ENCODE data around the gene CCR9. TPM values are rescaled to one million over a fixed set of nuclear protein-coding genes. Genes with fewer than 3 reads are reported as not detected.
A peak's percentile ranks its signal among the peaks of the same experiment; 100 is the strongest.

The CCR9 gene
- total and polyA plus RNA-seq, 5 experiments from 2014 or later, result 0.33 to 2.0 (median 1.2) TPM; not detected in 1

DNA sequence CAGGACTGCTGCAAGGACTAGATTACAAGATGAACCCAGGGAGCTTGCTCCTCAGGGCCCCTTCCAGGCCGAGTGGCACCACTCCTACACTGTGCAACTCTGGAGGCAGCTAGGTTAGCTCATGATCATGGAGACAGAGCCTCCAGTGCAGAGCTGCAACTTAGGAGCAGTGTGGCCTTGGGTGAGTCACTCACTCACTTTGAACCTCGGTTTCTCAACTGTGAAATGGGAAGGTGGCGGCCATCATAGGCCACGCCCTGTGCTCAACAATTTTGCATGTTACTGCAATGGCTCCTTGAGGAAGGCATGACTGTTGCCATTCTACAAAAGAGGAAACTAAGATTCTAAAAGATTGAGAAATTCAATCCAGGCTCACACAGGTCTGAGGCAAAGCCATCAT, 45.8 kb downstream of the CCR9 start:
- H3K27me3 Mint-ChIP-seq, result no peaks in the 10 kb centered on the region
- no peak overlapping the region for H3K27ac Mint-ChIP-seq
- no peak for DNase-seq
- no peaks in the 10 kb centered on the region for H3K9me3 Mint-ChIP-seq
- no peak overlapping the region for H3K4me3 Mint-ChIP-seq
- peaks cover 20 to 96% (median 57%) of the 10 kb centered on the region in 3 donors for H3K36me3 Mint-ChIP-seq
- no peak for ATAC-seq
- H3K4me1 Mint-ChIP-seq, result peaks cover 6 to 10% (median 8%) of the 10 kb centered on the region in 4 donors
- POLR2A ChIA-PET, result no interaction called here

DNA sequence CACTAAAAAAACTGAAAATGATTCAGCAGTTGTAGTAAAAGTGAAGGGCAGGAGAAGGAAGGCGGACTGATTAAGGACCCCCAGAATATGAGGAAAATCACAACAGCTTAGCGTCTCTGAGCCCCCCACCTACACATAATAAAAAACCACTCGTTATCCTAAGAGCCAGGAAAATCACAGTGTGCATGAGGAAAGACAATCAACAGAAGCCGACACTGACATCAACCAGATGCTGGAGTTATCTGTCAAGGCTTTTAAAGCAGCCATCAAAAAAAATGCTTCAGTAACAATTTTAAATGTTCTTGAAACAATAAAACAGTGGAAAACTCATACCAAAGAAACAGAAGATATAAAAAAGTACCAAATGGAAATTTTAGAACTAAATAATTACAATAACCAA, 47.2 kb downstream of the CCR9 start:
- DNase-seq (no peak), ATAC-seq (no peak)
- Mint-ChIP-seq H3K4me1 (peaks cover 4 to 11% (median 9%) of the 10 kb centered on the region in 4 donors), H3K4me3 (no peak overlapping the region), H3K27me3 (no peaks in the 10 kb centered on the region), H3K27ac (no peak overlapping the region), H3K36me3 (peaks cover 18 to 97% (median 48%) of the 10 kb centered on the region in 3 donors), H3K9me3 (no peaks in the 10 kb centered on the region)
- POLR2A ChIA-PET, result no interaction called here

DNA sequence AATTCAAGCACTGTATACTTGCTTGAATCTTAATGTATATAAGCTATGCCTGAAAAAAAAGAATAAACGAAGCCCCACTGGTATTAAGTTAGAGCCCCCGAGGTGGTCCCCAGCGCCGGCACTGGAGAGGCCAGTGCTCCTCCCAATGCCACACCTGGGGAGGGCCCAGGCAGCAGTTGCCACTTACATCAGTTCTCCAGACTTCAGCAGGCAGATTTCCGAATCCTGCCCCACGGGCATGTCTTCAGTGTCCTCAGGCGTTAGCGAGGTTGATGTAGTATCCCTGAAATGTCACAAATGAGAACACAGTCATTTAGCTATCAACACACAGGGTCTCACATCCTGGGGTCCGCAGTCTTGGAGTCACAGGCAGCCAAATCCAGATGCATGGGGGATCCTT, 49.9 kb downstream of the CCR9 start:
- no peak overlapping the region for H3K4me3 Mint-ChIP-seq
- no peaks in the 10 kb centered on the region for H3K27me3 Mint-ChIP-seq
- DNase-seq (no peak), ATAC-seq (no peak)
- peaks cover 23 to 81% (median 52%) of the 10 kb centered on the region in 3 donors for H3K36me3 Mint-ChIP-seq
- no peaks in the 10 kb centered on the region for H3K9me3 Mint-ChIP-seq
- POLR2A ChIA-PET, result interaction anchor here (0.5 kb wide), 1 partner anchor 344 kb away, joined by 3 read pairs; no protein-coding TSS in a partner anchor
- H3K4me1 Mint-ChIP-seq, result peaks cover 2 to 14% (median 13%) of the 10 kb centered on the region in 4 donors
- H3K27ac Mint-ChIP-seq, result no peak overlapping the region

DNA sequence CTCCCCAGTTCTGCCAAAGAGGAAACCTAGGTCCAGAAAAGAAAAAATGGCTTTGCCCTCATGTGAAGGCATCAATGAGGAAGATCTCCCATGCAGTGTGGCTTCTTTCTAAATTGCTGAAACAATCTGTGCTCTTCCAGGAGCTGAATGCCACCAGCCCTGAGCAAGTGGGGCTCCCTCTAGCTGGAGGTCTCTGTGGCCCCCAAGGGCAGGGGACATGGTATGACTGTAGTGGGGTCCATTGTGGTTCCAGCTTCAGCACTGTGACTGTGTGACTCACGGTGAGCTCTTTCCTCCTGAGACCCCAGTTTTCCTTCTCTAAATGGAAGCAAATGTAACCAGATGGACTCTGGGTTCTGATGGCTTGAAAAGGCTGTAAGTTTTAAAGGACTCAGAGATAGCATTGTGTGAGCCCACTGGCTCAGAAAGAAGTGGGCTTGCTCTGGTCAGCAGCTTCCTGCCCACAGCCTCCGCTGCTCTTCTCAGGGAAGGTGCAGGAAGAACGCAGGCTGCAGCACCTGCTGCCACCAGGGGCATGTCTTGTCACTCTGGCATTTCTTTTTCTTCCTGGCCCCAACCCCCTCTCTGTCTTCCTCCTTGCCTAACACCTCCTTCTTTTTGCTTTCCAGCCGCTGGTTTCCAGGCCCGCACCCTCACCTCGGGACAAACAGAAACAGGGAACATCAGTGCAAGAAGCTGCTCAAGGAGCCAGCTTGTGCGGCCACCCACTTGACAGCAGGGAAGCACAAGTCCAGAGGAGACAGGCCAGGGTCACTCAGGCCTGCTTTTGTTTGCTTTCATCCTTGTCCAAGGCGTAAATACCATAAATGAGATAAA, 51.1 kb downstream of the CCR9 start:
- Mint-ChIP-seq H3K36me3 (peaks cover 23 to 72% (median 45%) of the 10 kb centered on the region in 3 donors), H3K27me3 (no peaks in the 10 kb centered on the region), H3K27ac (peak overlapping the region in 1 of 10 donors; percentile 54), H3K4me1 (peaks cover 6 to 23% (median 20%) of the 10 kb centered on the region in 4 donors), H3K9me3 (no peaks in the 10 kb centered on the region), H3K4me3 (no peak overlapping the region)
- POLR2A ChIA-PET, result interaction anchor here (1.2 kb wide), 1 partner anchor 29 kb away, joined by 4 read pairs; no protein-coding TSS in a partner anchor
- DNase-seq (no peak), ATAC-seq (no peak)

DNA sequence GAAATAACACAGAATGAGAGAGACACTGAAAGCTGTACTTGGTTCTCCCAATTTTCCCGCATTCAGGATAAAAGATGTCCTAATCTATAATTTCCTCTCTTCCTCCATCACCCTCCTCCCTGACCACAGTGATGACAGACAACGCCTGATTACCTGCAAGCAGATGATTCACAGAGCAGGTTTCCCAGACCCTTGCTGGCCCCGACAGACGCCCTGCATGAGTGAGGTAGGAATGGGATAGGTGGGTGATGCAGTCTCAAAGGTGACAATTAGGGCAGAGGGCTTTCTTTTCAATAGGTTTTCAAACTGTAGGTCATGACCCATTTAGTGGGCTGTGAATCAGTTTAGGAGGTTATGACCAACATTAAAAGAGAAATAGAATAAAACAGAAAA, 51.7 kb downstream of the CCR9 start:
- Mint-ChIP-seq H3K9me3 (no peaks in the 10 kb centered on the region), H3K27ac (no peak overlapping the region), H3K36me3 (peaks cover 23 to 66% (median 43%) of the 10 kb centered on the region in 3 donors), H3K4me1 (peaks cover 12 to 29% (median 27%) of the 10 kb centered on the region in 4 donors), H3K27me3 (no peaks in the 10 kb centered on the region), H3K4me3 (no peak overlapping the region)
- POLR2A ChIA-PET, result interaction anchor here (1.2 to 3.0 kb wide), 4 partner anchors 29 to 139 kb away, joined by 4 to 21 read pairs (median 6); no protein-coding TSS in a partner anchor
- ATAC-seq (no peak), DNase-seq (no peak)

DNA sequence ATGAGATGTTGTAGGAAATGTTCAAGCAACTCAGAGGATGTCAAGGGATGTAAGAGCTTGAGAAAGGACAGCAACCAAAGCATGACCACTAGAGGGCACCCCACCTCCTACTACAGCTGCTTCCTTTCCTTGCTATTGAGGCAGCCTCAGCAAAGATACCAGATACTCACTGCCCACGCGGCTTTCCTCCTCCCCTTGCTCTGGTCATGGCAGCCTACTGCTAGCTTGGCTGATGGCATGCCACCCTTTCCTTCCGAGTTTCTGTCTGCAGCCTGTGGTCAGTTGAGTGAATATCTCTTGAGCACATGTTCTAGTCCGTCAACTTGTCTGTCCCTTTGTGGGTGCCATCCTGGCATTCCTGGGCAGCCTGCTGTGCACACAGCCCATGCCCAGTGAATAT, 52.5 kb downstream of the CCR9 start:
- peaks cover 17 to 37% (median 35%) of the 10 kb centered on the region in 4 donors for H3K4me1 Mint-ChIP-seq

DNA sequence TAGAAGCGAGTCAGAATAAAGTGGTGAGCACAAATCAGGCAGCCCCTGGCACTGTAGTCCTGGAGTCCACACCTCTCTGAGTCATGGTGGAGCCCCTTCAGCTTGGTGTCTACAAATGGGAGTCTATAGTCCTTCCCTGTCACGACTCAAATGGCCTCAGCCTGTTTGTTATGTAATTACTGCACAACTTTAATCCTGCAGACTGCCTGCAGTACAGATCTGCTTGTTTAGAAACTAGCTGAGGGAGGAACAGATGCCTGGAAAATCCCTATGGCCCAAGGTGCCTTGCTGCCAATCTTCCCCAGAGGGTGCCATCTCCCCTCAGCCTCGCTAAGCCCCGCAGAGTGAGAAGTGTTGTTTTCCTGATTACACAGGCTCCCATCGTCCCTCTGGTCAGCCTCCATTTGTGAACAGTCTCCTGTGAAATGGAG, 53.0 kb downstream of the CCR9 start:
- Mint-ChIP-seq H3K27ac (peak overlapping the region in 1 of 10 donors; percentile 55), H3K27me3 (no peaks in the 10 kb centered on the region), H3K4me1 (peaks cover 17 to 41% (median 36%) of the 10 kb centered on the region in 4 donors), H3K36me3 (peaks cover 14 to 53% (median 32%) of the 10 kb centered on the region in 3 donors), H3K9me3 (no peaks in the 10 kb centered on the region), H3K4me3 (no peak overlapping the region)
- DNase-seq (no peak), ATAC-seq (no peak)
- POLR2A ChIA-PET, result interaction anchor here (0.7 to 3.0 kb wide), 9 partner anchors 11 to 138 kb away, joined by 3 to 21 read pairs (median 4); no protein-coding TSS in a partner anchor

More for the DNA sequence above, 52.5 kb downstream of the CCR9 start:
- Mint-ChIP-seq H3K4me3 (no peak overlapping the region), H3K9me3 (no peaks in the 10 kb centered on the region), H3K27me3 (no peaks in the 10 kb centered on the region), H3K36me3 (peaks cover 18 to 58% (median 36%) of the 10 kb centered on the region in 3 donors), H3K27ac (peak overlapping the region in 3 of 10 donors; percentile 8 to 55 (median 37))
- DNase-seq (peak; percentile 63 to 90 (median 82)), ATAC-seq (peak; percentile 68 to 77)
- POLR2A ChIA-PET, result interaction anchor here (0.7 to 3.0 kb wide), 8 partner anchors 12 to 159 kb away, joined by 3 to 21 read pairs (median 4); no protein-coding TSS in a partner anchor

DNA sequence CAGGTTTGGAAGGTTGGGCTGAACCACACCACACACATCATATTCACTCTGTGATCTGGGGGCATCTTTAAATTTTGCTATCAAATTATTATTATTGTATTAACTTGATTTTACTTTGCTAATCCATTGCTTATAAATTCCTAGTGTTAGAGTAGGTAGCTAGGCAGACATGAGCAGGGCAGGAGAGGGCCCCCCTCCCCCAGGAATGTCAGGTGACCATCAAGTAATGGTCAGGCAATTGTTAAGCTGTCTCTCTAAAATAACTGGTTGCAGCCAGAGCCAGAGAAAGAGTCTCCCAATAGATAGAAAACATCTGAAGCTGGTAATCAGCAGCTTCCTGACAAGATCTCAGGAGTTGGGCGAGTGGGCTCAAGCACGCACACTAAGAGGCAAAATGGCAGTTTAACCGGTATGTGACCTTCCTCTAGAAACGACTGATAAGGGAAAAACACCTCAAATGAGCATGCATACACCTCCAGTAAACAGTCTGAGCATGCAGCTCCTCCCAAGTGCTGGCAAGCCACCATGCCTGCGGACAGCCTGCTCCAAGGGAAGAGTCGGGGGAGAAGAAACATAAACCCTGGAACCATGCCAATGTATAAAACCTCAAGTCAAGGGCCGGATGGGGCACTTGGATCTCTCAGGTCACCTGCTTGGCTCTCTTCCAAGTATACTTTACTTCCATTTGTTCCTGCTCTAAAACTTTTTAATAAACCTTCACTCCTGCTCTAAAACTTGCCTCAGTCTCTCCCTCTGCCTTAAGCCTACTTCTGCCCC, 53.8 kb downstream of the CCR9 start:
- no peaks in the 10 kb centered on the region for H3K9me3 Mint-ChIP-seq
- H3K4me1 Mint-ChIP-seq, result peaks cover 19 to 45% (median 43%) of the 10 kb centered on the region in 4 donors
- POLR2A ChIA-PET, result interaction anchor here (0.6 to 3.0 kb wide), 5 partner anchors 37 to 236 kb away, joined by 3 to 21 read pairs (median 3); no protein-coding TSS in a partner anchor
- peak overlapping the region in 3 of 10 donors; percentile 11 to 72 (median 26) for H3K27ac Mint-ChIP-seq
- H3K27me3 Mint-ChIP-seq, result no peaks in the 10 kb centered on the region
- no peak overlapping the region for H3K4me3 Mint-ChIP-seq
- H3K36me3 Mint-ChIP-seq, result peaks cover 10 to 48% (median 25%) of the 10 kb centered on the region in 3 donors
- ATAC-seq, result no peak
- peak in 1 of 10 donors; percentile 11 for DNase-seq

DNA sequence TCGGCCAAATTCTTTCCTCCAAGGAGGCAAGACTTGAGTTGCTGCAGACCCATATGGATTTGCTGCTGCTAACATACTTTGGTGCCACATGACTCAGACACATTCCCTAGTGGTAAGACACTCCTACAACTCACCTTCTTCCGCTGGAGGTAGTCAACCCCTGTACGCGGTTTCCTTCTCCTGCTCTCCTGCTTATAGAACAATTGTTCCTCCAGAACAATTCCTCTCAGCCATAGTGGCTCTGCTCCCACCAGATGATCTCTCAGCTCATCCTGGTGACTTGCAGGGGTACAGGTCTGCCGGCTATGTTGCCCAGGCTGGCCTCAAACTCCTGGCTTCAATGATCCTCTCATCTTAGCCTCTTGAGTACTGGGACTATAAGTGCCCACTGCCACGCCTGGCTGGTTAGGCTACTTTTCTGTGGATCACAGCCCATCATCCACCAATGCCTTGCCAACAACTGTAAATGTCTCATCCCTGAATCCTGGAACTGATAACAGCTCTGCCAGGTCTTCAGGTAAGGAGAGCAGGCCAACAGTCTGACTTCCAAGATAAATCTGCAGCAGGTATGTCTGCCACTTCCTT, 54.5 kb downstream of the CCR9 start:
- peak overlapping the region in 3 of 10 donors; percentile 11 to 72 (median 26) for H3K27ac Mint-ChIP-seq
- POLR2A ChIA-PET, result interaction anchor here (0.7 to 3.0 kb wide), 2 partner anchors 10 to 136 kb away, joined by 3 to 21 read pairs; no protein-coding TSS in a partner anchor

DNA sequence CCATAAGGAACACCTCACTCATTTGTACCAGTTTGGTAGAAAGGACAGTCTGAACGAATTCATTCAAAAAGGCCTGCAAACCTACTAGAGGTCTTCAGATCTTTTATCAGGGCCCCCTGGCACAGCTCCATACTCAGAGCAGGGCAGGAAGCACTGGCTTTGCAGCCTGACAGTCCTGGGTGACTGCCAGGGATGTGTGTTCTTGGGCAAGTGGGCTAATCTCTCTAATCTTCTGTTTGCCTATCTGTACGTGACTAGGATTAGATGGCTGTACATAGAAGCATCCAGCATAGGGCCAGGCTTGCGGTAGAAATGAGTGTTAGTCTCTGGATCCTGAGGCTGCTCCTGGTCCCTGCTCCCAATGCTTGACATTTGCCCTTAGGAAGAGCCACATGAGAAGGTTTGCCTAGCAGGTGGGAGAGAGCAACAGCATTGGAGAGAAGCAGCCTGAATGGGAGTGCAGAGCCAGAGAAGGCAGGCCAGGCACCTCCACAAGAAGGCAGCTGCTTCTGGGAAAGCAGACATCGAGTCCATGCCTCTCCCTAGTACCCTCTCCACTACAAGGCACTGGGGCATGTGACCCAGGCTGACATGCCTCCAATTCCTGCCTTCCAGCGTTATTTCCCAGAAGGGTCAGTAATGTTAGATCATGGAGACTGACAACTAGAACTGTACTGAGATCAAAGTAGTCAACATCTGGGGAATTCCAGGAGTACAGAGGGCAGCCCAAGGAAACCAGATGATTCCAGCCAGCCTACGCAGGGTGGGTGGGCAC, 55.9 kb downstream of the CCR9 start:
- peak in 1 of 10 donors; percentile 59 for DNase-seq

More for the DNA sequence above, 54.5 kb downstream of the CCR9 start:
- Mint-ChIP-seq H3K27me3 (no peaks in the 10 kb centered on the region), H3K9me3 (no peaks in the 10 kb centered on the region), H3K36me3 (peaks cover 5 to 46% (median 22%) of the 10 kb centered on the region in 3 donors), H3K4me3 (no peak overlapping the region), H3K4me1 (peaks cover 19 to 51% (median 47%) of the 10 kb centered on the region in 4 donors)
- peak in 1 of 10 donors; percentile 14 for DNase-seq
- ATAC-seq, result no peak

More for the DNA sequence above, 55.9 kb downstream of the CCR9 start:
- H3K27ac Mint-ChIP-seq, result peak overlapping the region in 3 of 10 donors; percentile 5 to 84 (median 46)
- ATAC-seq, result no peak
- no peaks in the 10 kb centered on the region for H3K27me3 Mint-ChIP-seq
- H3K4me1 Mint-ChIP-seq, result peaks cover 19 to 63% (median 53%) of the 10 kb centered on the region in 4 donors
- no peaks in the 10 kb centered on the region for H3K9me3 Mint-ChIP-seq
- H3K36me3 Mint-ChIP-seq, result peaks cover 9 to 49% (median 30%) of the 10 kb centered on the region in 3 donors
- POLR2A ChIA-PET, result interaction anchor here (0.9 to 1.5 kb wide), 2 partner anchors 127 to 135 kb away, joined by 3 to 6 read pairs; no protein-coding TSS in a partner anchor
- H3K4me3 Mint-ChIP-seq, result peak overlapping the region in 4 of 10 donors; percentile 25 to 54 (median 32)

Data from naive thymus-derived CD8-positive, alpha-beta T cell (primary cell).